NCI-H446 (cell line): Measurements from ENCODE around the gene GDPD4.

Experiments
- DNase-seq, 2 experiments: peaks; one replicate each; lab custom pipeline; 2025; lab: John Stamatoyannopoulos, UW

GDPD4 gene

GRCh38 chr11:77299528-77299993 lies 1.9 kb downstream of the GDPD4 start:
- peak; percentile 61 to 86 for DNase-seq

DNA sequence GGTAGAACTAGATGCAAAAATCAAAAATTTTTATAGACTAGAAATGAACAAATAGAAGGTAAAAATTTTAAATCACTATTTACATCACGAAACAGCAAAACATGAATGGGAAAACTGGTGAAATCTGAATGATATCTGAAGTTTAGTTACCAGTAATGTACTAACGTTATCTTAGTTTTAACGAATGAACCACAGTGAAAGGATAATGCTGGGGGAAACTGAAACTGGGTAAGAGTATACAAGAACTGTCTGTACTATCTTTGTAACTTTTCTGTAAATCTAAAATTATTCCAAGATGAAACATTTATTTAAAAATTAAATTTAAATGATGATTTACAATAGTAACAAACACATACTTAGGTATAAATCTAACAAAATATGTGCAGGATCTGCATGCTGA lies 7.4 kb downstream of the GDPD4 start:
- DNase-seq: no peak

- no peak for DNase-seq
These were observed 11.7 kb downstream of the GDPD4 start for GRCh38 chr11:77289737-77290136.

DNA sequence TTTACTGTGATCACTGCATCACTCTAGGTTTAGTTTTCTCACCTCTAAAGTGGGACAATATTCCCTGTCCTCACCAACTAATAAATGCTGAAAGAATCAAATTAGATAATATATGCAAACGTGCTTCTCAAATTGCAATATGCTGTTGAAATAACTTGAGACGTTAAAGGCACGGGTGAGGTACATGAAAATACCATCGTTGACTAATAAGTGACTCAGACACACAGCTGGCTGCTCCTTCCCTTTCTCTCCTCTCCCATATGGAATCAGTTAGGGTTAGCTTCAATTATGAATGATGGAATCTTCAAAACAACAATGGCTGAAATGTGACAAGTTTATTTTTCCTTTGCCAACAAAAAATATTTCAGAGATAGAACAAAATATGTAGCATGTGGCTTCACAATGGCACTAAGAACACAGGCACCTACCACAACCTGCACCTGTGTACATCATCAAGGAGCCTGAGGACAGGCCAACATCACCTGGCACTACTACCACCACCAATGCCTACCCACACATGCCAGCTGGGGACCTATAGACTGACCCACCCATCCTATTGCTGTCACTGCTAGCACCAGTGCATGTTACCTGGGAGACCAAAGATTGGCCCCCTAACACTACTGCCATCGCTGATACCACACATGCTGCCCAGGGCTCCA lies 13.7 kb downstream of the GDPD4 start:
- no peak for DNase-seq

DNA sequence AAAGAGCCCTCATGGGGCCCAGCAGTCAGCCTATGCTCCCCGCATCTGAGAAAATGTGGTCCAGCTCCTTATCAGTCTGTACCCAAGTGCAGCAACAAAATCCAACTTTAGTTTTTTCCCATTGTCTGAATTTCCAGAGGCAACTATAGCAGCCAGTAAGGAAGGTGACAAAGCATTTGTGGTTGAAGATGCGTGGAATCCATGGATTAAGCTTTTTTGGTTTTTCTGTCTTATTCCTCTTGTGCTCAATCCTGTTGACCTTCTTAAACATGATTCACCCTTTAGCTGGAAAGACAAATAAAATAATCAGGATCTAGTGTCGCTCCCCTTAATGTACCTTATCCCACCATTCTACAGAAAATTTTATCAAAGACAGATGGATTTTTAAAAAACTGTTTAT lies 14.3 kb downstream of the GDPD4 start:
- no peak for DNase-seq

DNA sequence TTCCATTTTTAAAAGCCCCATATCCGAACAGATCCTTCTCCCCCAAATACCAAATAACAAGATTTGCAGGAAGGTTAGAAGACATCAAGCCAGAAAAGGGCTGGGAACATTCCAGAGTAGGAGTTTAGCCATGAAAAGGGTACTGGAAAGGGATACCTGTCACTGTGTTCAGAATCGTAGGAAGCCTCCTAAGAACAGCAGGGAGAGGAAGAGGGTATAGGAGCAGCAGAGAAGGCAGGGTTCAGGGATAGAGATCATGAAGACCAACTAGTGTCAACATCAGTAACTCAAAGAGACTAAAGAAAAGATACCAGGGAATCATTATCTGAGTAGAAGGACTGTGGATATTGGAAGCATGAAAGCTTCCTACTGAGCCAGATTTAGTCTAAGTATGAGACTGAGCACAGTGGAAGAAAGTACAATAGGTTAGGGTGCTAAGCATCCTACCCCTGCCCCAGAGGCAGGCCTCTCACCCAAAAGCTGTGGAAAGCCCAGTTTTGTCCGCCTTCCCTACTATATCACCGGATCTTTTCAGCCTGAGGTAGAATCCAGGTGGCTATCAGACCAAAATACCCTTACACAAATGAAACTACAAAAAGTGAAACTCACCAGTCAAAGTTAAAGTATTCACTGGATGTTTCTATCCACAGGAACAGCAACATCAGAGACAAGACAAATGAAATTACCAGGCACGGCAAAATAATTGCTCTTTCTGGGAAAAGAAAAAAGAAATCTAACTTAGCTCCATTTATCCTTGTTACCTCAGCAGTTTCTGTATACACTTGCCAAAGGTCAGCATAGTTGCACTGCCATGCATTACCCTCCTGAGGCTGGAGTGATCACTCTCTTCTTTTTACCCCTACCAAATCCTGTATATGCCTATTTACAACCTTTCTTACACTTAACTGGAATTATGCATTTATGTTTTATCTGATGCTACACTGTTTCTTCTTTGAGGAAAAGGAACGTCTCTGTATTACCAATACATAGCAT lies 16.7 kb downstream of the GDPD4 start:
- no peak for DNase-seq

GRCh38 chr11:77283101-77283500 lies 18.4 kb downstream of the GDPD4 start:
- DNase-seq: no peak

DNA sequence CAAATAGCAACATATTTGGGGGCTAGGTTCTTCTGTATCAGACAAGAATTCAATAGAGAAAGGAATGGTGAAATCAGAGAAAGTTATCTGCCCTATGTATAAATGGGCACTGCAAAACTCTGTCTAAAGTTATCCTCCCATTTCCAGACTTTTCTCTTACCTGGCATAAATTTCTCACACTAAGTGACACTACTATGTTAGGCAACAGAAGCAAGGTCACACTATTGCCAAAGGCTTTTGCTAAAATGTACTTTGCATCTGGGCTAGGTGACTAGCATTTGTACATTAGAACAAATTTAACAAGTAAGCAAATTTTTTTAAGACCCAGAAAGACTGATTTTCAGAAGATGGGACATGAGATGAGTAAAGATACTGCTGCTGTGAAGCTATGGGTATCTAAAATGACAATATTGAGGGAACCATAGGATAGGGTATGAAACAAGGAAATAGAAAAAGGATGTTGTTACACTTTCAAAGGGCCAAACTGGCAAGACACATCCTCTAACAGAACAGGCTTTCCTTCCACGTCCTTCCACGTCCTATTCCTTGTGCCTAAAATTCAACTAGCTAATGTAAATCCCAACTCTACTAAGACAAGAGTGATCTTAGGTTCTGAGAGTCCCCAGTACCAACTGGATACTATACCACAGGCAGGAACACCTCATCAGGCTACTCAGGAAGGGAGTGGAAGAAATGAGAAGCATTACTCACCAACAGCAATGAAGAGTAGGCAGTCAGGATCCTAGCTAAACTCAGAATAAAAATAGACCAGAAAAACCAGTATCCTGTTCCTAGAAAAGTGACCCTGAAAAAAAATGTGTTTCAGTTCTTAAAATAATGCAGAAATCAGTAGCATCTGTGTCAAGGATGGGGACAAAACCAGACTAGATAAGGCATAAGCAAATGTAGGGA lies 22.6 kb downstream of the GDPD4 start:
- no peak for DNase-seq

GRCh38 chr11:77276271-77276670 lies 25.2 kb downstream of the GDPD4 start:
- no peak for DNase-seq

DNA sequence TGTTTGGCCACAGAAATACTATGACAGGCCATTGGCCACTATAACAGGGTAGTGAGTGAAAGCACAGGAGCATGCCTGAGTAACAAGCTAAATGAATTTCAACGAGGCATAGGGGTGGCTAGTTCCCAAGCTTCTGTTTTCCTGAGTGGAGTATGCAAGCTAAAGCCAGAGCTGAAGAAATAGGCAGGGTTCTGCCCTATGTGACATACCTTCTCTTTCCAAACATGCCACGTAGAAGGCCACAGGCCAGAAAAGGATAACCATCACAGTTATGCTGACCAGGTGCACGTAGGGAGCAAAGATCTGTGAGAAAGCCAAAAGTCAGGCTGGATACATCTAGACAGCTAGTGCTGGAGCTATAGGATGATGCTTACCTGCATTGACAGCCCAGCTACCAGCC lies 30.6 kb downstream of the GDPD4 start:
- DNase-seq: no peak

- DNase-seq: no peak
These were observed 31.9 kb downstream of the GDPD4 start for GRCh38 chr11:77269484-77270123.

GRCh38 chr11:77267962-77268361 lies 33.5 kb downstream of the GDPD4 start:
- no peak for DNase-seq

- DNase-seq: no peak
These were observed 34.7 kb downstream of the GDPD4 start for GRCh38 chr11:77266766-77267165.

GRCh38 chr11:77262803-77263202 lies 38.7 kb downstream of the GDPD4 start:
- DNase-seq: no peak

DNA sequence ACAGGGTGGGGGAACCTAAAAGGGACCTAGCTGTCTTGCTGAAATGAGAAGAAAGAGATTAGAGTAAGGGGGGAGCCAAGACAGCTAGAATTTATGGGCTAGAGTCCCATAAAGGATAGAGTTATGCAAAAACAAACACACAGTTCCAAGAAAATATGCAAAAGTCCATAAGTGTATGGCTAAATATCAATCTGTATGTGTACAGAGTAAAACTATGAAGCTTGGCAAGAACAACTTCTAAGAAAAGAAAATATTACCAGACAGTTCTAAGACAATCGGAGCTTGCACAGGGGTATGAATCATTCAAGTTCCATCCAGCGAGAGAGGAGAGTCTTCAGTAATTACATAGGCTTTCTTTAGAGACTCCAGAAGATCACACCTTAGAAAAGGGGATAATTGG lies 41.8 kb downstream of the GDPD4 start:
- DNase-seq: no peak

GRCh38 chr11:77253690-77254089 lies 47.8 kb downstream of the GDPD4 start:
- DNase-seq: no peak

DNA sequence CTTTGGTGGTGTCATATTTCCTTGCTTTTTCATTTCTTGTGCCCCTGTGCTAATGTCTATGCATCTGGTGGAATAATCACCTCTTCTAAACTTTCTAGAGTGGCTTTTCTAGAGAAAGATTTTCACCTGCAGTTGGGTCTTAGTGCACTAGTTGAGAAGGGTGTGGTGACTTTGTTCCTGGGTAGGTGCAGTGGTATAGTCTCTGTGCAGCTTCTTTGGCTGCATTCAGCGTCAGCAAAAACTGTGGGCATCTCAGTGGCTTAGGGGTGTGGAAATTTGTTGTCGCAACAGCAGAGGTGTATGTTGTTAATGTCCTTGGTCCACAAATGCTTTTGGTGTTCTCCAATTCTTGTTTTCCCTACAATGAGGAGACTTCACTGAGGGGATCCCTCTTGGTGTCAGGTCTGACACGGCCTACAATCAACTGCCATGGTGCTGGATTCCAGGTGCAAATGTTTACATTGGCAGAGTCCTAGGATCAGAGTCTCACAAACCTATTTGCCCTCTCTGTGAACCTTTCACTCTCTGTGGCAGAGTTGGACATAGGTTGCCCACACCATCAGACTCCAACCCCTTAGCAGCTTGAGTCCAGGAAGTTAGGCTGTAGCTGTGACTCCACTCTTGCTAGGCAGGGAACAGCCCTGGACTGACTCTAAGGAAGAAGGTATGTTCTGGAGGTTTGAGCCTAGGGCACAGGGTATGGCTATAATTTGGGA lies 48.8 kb downstream of the GDPD4 start:
- DNase-seq: no peak

- DNase-seq: no peak
These were observed 50.4 kb downstream of the GDPD4 start for GRCh38 chr11:77250881-77251640.

DNA sequence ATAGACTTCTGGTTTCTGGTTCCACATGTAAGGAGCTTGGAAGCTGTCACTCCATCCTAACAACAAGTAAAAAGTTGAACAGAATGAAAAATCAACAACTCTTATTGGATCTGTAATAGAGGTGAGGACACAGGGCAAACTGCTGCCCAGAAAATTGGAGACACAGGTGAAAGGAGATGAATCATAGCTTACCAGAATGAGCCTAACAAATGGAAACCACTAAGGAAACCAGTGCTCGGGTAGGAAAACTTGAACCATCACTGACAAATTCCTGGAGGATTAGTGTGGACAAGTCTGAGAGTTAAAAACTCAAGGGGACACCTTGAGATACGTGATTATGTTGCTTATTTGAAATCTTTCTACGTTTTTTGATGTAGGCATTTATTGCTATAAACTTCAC lies 52.1 kb downstream of the GDPD4 start:
- no peak for DNase-seq
